Measurements from ENCODE around the gene GIMAP2. TPM values are rescaled to one million over a fixed set of nuclear protein-coding genes. Genes with fewer than 3 reads are reported as not detected.

The GIMAP2 gene
- total RNA-seq, 3 donors from 2014 or later = 9.2 to 18.2 (median 10.7) TPM

DNA sequence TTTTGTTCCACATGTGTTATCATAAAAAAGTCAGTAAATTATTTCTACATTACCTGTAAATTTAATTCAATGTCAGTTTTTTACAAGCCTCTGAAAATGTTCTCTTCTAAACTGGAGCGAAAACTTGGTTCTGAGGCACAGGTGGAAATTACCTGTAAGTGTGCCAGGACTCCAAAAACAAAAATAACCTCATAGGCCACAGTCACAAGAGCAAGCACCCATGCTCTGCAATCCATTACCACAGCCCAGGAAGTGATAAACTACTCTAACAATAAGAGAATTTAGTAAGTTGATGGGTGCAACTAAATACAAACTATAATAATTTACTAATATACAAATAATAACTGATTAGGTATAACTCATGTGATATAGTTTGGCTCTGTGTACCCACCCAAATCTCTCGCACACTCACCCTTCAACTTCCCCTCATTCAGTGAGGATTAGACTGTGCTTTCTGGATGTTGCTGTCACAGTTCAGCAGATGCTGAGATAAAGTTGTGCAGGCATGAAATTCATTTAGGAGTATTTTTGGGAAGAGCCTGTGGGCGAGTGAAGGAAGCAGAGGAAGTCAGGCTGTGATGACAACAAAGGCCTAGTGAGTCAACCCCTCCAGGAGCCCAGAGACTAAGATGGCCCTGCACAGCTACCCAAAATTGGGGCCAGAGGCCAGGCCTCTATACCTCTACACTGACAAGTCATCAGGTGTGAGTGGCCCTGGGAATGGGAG, 37.0 kb upstream of the GIMAP2 start:
- TF ChIP-seq, protein P1, sequence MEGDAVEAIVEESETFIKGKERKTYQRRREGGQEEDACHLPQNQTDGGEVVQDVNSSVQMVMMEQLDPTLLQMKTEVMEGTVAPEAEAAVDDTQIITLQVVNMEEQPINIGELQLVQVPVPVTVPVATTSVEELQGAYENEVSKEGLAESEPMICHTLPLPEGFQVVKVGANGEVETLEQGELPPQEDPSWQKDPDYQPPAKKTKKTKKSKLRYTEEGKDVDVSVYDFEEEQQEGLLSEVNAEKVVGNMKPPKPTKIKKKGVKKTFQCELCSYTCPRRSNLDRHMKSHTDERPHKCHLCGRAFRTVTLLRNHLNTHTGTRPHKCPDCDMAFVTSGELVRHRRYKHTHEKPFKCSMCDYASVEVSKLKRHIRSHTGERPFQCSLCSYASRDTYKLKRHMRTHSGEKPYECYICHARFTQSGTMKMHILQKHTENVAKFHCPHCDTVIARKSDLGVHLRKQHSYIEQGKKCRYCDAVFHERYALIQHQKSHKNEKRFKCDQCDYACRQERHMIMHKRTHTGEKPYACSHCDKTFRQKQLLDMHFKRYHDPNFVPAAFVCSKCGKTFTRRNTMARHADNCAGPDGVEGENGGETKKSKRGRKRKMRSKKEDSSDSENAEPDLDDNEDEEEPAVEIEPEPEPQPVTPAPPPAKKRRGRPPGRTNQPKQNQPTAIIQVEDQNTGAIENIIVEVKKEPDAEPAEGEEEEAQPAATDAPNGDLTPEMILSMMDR (IDR thresholded peaks at IDR 0.05) = no peak
- no peak for TF ChIP-seq POLR2A (IDR thresholded peaks at IDR 0.05)
- no peak for TF ChIP-seq POLR2AphosphoS5 (IDR thresholded peaks at IDR 0.05)
- no peaks in the 10 kb centered on the region for H3K4me1 ChIP-seq
- no peak overlapping the region for H3K4me3 ChIP-seq
- H3K36me3 ChIP-seq = no peaks in the 10 kb centered on the region
- H3K27ac ChIP-seq = no peak overlapping the region
- H3K27me3 ChIP-seq = no peaks in the 10 kb centered on the region
- intact Hi-C loops (cut with DNase I; ENCODE audit: low total_unique reads) = no loop called here
- no peak for DNase-seq (ENCODE audit: low spot score in 2 of 2)
- no peaks in the 10 kb centered on the region for H3K9me3 ChIP-seq

DNA sequence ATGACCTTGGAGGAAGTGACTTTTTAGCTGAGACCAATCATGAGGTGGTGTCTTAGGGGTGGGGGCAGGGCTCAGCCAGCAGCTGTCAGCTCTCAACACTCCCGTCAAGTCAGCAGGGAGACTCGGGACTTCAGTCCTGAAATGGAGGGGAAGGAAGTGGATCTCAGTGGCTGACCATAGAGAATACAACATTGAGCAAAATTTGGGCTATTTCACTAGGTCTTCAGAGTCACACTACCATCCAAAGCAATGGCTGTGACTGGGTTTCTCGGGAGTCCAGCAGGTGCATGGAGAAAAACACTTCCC, 36.5 kb upstream of the GIMAP2 start:
- Histone ChIP-seq H3K36me3 (no peaks in the 10 kb centered on the region), H3K4me1 (no peaks in the 10 kb centered on the region), H3K27ac (no peak overlapping the region), H3K27me3 (no peaks in the 10 kb centered on the region), H3K9me3 (no peaks in the 10 kb centered on the region), H3K4me3 (no peak overlapping the region)
- TF ChIP-seq POLR2AphosphoS5 (IDR thresholded peaks at IDR 0.05) = no peak
- TF ChIP-seq, protein P1 (IDR thresholded peaks at IDR 0.05) = no peak
- no peak for TF ChIP-seq POLR2A (IDR thresholded peaks at IDR 0.05)
- intact Hi-C loops (cut with DNase I; ENCODE audit: low total_unique reads) = no loop called here
- no peak for DNase-seq (ENCODE audit: low spot score in 2 of 2)

DNA sequence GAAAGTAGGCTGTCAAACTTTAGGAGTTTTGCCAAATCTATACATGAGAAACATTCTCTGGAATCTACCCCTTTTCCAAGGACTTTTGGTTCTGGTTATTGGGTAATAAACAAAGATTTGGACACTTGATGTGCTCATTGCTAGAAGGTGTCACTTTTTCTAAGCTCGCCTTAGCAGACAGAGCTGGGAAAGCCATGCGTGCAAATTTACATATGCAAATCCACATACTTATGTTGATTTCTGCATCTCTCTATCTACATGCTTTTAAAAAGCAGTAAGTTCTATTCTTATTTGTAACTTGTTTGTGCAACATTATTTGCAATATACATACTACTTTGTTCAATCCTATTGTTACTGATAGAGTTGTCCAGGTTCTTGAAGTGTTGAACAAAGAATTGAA, 30.8 kb upstream of the GIMAP2 start:
- no peak overlapping the region for H3K4me3 ChIP-seq
- DNase-seq (ENCODE audit: low spot score in 2 of 2) = no peak
- H3K36me3 ChIP-seq = no peaks in the 10 kb centered on the region
- H3K4me1 ChIP-seq = no peaks in the 10 kb centered on the region
- TF ChIP-seq POLR2A (IDR thresholded peaks at IDR 0.05) (no peak), POLR2AphosphoS5 (IDR thresholded peaks at IDR 0.05) (no peak)
- TF ChIP-seq, protein P1 (IDR thresholded peaks at IDR 0.05) = no peak
- no peak overlapping the region for H3K27ac ChIP-seq
- no peaks in the 10 kb centered on the region for H3K27me3 ChIP-seq
- peaks cover 6 to 11% of the 10 kb centered on the region in 2 donors for H3K9me3 ChIP-seq
- intact Hi-C loops (cut with DNase I; ENCODE audit: low total_unique reads) = no loop called here

DNA sequence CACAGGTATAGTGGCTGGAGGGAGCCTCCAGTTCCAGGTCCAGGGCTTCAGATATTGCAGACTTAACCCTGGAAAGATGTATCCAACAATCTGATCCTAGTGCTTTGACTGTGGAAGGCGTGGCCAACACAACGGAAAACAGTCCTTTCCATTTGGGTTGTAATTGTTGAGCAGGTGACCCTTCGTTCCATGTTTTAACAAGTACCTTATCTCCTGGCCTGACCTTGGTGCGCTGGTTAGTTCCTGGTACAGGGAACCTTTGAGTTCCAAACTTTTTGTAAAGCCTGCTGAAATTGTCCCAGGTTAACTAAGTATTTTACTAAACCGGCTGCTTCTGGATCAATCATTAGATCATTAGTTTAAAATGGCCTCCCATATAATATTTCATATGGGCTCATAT, 29.5 kb upstream of the GIMAP2 start:
- Histone ChIP-seq H3K9me3 (peaks cover 6 to 11% of the 10 kb centered on the region in 2 donors), H3K4me3 (no peak overlapping the region), H3K27ac (no peak overlapping the region), H3K27me3 (no peaks in the 10 kb centered on the region), H3K36me3 (no peaks in the 10 kb centered on the region), H3K4me1 (no peaks in the 10 kb centered on the region)
- DNase-seq (ENCODE audit: low spot score in 2 of 2) = no peak
- TF ChIP-seq POLR2AphosphoS5 (IDR thresholded peaks at IDR 0.05) (no peak), POLR2A (IDR thresholded peaks at IDR 0.05) (no peak)
- TF ChIP-seq, protein P1 (IDR thresholded peaks at IDR 0.05) = no peak
- intact Hi-C loops (cut with DNase I; ENCODE audit: low total_unique reads) = no loop called here

DNA sequence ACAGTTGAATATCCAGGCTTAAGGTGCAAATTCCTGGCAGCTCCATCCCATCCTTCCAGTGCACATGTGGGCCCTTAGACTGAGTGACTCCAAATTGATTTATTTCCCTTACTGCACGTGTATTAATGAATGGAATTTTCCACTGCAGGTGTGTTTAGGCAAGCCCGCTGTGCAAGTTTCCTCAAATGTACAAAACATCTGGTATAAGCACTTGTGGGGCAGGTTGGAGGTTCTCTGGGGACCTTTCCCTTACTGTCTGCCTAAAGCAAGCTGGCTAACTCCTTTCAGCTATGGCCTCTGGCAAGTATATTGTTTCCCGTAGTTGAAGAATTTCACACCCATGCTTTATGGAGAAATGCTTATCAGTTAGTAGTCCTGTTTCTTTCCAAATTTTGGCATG, 28.0 kb upstream of the GIMAP2 start:
- Histone ChIP-seq H3K27me3 (no peaks in the 10 kb centered on the region), H3K9me3 (peaks cover 6 to 11% of the 10 kb centered on the region in 2 donors), H3K4me1 (no peaks in the 10 kb centered on the region), H3K27ac (no peak overlapping the region), H3K4me3 (no peak overlapping the region), H3K36me3 (no peaks in the 10 kb centered on the region)
- intact Hi-C loops (cut with DNase I; ENCODE audit: low total_unique reads) = no loop called here
- TF ChIP-seq POLR2AphosphoS5 (IDR thresholded peaks at IDR 0.05) (no peak), POLR2A (IDR thresholded peaks at IDR 0.05) (no peak)
- TF ChIP-seq, protein P1 (IDR thresholded peaks at IDR 0.05) = no peak
- no peak for DNase-seq (ENCODE audit: low spot score in 2 of 2)
